WTC11 (cell line): Measurements from ENCODE around the gene CRABP2. TPM values are rescaled to one million over a fixed set of nuclear protein-coding genes. Genes with fewer than 3 reads are reported as not detected.
A peak's percentile ranks its signal among the peaks of the same experiment; 100 is the strongest.

ENCODE experiments used
- ATAC-seq: fragments of 200-7000 bp; cut with Tn5 transposase; 2 replicates; pipeline ENCODE4 v1.10.0; 2021; ENCODE audit warnings: mild to moderate bottlenecking, moderate library complexity
- CTCF ChIA-PET: fragments of 300-600 bp; sonication (Branson Sonifier 250); formaldehyde crosslinking; loops from one replicate; lab custom pipeline; 2021; ENCODE audit warnings: antibody characterized with exemption; lab: Charles Lee
- POLR2A ChIA-PET: fragments of 350-600 bp; sonication (Branson Sonifier 250); formaldehyde crosslinking; loops from one replicate; lab custom pipeline; 2021; ENCODE audit warnings: antibody characterized with exemption; lab: Charles Lee
- DNase-seq: peaks from one replicate; pipeline ENCODE4 v3.0.0; 2021; ENCODE audit warnings: low spot score
- H3K27ac Mint-ChIP-seq: 2 replicates; pipeline ENCODE4 v1.8.0; 2021; ENCODE audit warnings: mixed read lengths
- H3K27me3 Mint-ChIP-seq: 2 replicates; pipeline ENCODE4 v1.8.0; 2021; ENCODE audit warnings: low read depth, mild to moderate bottlenecking, moderate library complexity, mixed read lengths
- H3K36me3 Mint-ChIP-seq: 2 replicates; pipeline ENCODE4 v1.8.0; 2021; ENCODE audit warnings: mixed read lengths
- H3K4me1 Mint-ChIP-seq: 2 replicates; pipeline ENCODE4 v1.8.0; 2022; ENCODE audit warnings: mixed read lengths
- H3K4me3 Mint-ChIP-seq: 2 replicates; pipeline ENCODE4 v1.8.0; 2021; ENCODE audit warnings: mild to moderate bottlenecking, moderate library complexity, mixed read lengths
- H3K9me3 Mint-ChIP-seq: 2 replicates; pipeline ENCODE4 v1.8.0; 2021; ENCODE audit warnings: mixed read lengths
- ETV6 ChIP-seq: sonication (generic); formaldehyde crosslinking; IDR thresholded peaks from 2 replicates; pipeline ENCODE4 v1.8.1; 2022; ENCODE audit warnings: mild to moderate bottlenecking, missing genetic modification reagents
- JUN ChIP-seq: sonication (generic); formaldehyde crosslinking; IDR thresholded peaks from 2 replicates; pipeline ENCODE4 v1.8.0; 2023; ENCODE audit warnings: mild to moderate bottlenecking, missing genetic modification reagents
- NFYB ChIP-seq: sonication (generic); formaldehyde crosslinking; conservative IDR thresholded peaks from 2 replicates; pipeline ENCODE4 v1.8.0; 2022; ENCODE audit warnings: low read depth, missing genetic modification reagents
- NR2C2 ChIP-seq: sonication (generic); formaldehyde crosslinking; IDR thresholded peaks from 2 replicates; pipeline ENCODE4 v1.8.0; 2022; ENCODE audit warnings: mild to moderate bottlenecking, missing genetic modification reagents
- ZNF121 ChIP-seq: sonication (generic); formaldehyde crosslinking; IDR thresholded peaks from 2 replicates; pipeline ENCODE4 v1.8.0; 2023; ENCODE audit warnings: missing genetic modification reagents
- ZNF416 ChIP-seq: fragments of 250-450 bp; sonication (Bioruptor Pico); IDR thresholded peaks from 2 replicates; pipeline ENCODE4 v1.9.0; 2021; ENCODE audit warnings: mild to moderate bottlenecking, inconsistent platforms
- ZNF671 ChIP-seq: fragments of 250-450 bp; sonication (Bioruptor Pico); IDR thresholded peaks from 2 replicates; pipeline ENCODE4 v1.8.0; 2021; ENCODE audit warnings: mild to moderate bottlenecking
- total RNA-seq: library from RNA; stranded (reverse); gene quantifications from 3 replicates; pipeline ENCODE4 v1.2.3, GENCODE V29; 2021
- TF ChIP-seq, protein P1 (sequence below): sonication (generic); formaldehyde crosslinking; IDR thresholded peaks from 2 replicates; pipeline ENCODE4 v1.8.0; 2022; ENCODE audit warnings: missing genetic modification reagents
- TF ChIP-seq, protein P2 (sequence below): fragments of 250-450 bp; sonication (Bioruptor Pico); conservative IDR thresholded peaks from 2 replicates; pipeline ENCODE4 v1.9.0; 2021; ENCODE audit warnings: mild to moderate bottlenecking
- TF ChIP-seq, protein P3 (sequence below): sonication (generic); formaldehyde crosslinking; IDR thresholded peaks from 2 replicates; pipeline ENCODE4 v1.8.0; 2022; ENCODE audit warnings: mild to moderate bottlenecking, missing genetic modification reagents
- TF ChIP-seq, protein P4 (sequence below): sonication (generic); formaldehyde crosslinking; IDR thresholded peaks from 2 replicates; pipeline ENCODE4 v1.8.0; 2023; ENCODE audit warnings: missing genetic modification reagents, mild to moderate bottlenecking, borderline replicate concordance

The CRABP2 gene
- total RNA-seq, 1 experiment from 2014 or later: 135 TPM

DNA sequence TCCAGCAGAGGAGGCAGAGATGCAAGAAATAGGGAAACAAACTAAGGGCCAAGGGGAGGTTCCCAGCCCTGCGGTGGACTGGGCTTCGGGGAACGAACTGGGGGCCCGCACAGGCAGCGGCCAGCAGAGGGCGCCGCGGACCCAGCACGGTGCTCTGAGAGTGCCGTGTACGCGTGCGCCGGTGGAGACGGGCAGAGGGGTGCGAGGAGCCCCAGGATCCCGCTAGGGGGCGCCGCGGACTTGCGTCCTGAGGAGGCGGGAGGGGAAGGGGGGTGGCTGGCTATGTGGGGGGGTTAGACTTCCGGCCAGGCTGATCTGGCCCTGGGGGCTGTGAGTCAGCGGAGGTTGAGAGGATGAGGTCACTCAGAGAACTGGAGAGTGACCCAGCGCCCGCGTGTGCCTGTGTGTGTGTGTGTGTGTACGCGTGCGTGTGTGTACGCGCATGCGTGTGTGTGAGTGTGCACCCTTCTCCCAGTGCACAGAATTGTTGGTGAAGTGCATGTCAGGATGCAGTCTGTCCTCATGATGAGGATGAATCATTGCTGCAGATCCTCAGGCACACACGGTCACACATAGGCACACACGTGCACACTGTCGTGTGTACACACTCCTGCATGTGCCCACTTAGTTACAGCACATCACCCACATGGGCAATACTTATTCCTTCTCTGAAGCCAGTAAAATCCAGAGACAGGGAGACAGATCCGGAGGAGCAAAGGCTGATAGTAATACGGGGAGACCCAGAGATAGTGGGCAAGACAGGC, 45.2 kb downstream of the CRABP2 start (continued):
- TF ChIP-seq ZNF121 (CRISPR knock-in tag) (0 out of 2 replicates have a peak, but pooled peaks have one; percentile 1), ETV6 (CRISPR knock-in tag) (peak; percentile 93)
- TF ChIP-seq, protein P1, sequence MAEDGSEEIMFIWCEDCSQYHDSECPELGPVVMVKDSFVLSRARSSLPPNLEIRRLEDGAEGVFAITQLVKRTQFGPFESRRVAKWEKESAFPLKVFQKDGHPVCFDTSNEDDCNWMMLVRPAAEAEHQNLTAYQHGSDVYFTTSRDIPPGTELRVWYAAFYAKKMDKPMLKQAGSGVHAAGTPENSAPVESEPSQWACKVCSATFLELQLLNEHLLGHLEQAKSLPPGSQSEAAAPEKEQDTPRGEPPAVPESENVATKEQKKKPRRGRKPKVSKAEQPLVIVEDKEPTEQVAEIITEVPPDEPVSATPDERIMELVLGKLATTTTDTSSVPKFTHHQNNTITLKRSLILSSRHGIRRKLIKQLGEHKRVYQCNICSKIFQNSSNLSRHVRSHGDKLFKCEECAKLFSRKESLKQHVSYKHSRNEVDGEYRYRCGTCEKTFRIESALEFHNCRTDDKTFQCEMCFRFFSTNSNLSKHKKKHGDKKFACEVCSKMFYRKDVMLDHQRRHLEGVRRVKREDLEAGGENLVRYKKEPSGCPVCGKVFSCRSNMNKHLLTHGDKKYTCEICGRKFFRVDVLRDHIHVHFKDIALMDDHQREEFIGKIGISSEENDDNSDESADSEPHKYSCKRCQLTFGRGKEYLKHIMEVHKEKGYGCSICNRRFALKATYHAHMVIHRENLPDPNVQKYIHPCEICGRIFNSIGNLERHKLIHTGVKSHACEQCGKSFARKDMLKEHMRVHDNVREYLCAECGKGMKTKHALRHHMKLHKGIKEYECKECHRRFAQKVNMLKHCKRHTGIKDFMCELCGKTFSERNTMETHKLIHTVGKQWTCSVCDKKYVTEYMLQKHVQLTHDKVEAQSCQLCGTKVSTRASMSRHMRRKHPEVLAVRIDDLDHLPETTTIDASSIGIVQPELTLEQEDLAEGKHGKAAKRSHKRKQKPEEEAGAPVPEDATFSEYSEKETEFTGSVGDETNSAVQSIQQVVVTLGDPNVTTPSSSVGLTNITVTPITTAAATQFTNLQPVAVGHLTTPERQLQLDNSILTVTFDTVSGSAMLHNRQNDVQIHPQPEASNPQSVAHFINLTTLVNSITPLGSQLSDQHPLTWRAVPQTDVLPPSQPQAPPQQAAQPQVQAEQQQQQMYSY: peak; percentile 32; the same call in 1 of the 2 replicates
- TF ChIP-seq, protein P2, sequence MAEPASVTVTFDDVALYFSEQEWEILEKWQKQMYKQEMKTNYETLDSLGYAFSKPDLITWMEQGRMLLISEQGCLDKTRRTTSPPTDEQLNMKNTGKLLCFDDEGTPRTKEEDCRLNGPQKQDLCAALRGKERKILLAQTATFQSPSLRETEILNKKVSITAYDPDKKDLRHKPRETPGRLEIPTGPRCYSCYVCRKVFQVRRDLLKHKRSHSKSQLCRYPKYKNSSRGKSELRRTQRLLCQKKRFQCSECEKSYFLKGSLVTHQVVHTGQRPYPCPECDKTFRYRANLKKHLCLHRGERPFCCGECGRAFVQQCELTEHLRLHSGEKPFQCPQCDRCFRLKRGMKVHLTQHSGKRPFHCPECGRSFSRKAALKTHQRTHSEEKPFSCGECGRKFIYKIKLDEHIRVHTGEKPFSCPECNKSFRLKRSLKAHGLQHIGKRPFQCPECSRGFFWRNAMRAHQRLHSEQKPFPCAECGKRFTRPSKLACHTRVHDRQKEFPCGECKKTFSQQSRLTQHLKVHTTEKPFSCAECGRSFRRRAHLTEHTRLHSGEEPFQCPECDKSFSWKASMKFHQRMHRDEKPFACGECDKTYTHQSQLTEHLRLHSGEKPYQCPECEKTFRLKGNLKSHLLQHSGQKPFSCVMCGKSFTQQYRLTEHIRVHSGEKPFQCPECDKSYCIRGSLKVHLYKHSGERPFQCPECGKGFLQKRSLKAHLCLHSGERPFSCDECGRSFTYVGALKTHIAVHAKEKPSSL (CRISPR knock-in tag): no peak

DNA sequence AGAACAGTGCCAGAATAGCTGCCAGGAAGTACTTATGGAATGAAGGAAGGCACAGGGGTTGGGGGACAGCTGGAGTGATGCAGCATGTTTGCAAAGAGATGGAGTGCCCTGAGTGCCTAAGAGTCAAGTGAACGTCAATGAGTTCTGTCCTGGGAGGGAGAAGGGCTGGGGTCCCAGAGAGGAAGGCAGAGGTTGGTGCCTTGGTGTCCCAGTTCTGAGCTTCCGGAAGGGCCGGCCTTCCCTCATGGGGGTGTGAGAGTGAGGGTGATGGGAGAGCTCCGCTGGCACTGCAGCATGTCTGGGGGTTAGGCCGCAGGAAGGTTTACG, 45.8 kb downstream of the CRABP2 start:
- peaks cover 52% of the 10 kb centered on the region for H3K27me3 Mint-ChIP-seq
- no peaks in the 10 kb centered on the region for H3K36me3 Mint-ChIP-seq
- DNase-seq: no peak

GRCh38 chr1:156658945-156659574, 46.3 kb downstream of the CRABP2 start:
- no peaks in the 10 kb centered on the region for H3K36me3 Mint-ChIP-seq
- no peaks in the 10 kb centered on the region for H3K9me3 Mint-ChIP-seq
- H3K27me3 Mint-ChIP-seq: peaks cover 58% of the 10 kb centered on the region
- DNase-seq: no peak
- ChIA-PET CTCF (interaction anchor here (0.7 to 12.6 kb wide), 17 partner anchors 9 to 269 kb away, joined by 3 to 437 read pairs (median 9); partner anchors contain the start of genes BCAN, CRABP2, HAPLN2 and ISG20L2), POLR2A (interaction anchor here (0.9 to 8.2 kb wide), 5 partner anchors 16 to 48 kb away, joined by 3 to 150 read pairs (median 3); partner anchors contain the start of genes BCAN and NES)
- H3K27ac Mint-ChIP-seq: no peak overlapping the region
- peaks cover 81% of the 10 kb centered on the region for H3K4me1 Mint-ChIP-seq
- no peak for ATAC-seq
- H3K4me3 Mint-ChIP-seq: no peak overlapping the region
- no peak for TF ChIP-seq ZNF671
- TF ChIP-seq, protein P3, sequence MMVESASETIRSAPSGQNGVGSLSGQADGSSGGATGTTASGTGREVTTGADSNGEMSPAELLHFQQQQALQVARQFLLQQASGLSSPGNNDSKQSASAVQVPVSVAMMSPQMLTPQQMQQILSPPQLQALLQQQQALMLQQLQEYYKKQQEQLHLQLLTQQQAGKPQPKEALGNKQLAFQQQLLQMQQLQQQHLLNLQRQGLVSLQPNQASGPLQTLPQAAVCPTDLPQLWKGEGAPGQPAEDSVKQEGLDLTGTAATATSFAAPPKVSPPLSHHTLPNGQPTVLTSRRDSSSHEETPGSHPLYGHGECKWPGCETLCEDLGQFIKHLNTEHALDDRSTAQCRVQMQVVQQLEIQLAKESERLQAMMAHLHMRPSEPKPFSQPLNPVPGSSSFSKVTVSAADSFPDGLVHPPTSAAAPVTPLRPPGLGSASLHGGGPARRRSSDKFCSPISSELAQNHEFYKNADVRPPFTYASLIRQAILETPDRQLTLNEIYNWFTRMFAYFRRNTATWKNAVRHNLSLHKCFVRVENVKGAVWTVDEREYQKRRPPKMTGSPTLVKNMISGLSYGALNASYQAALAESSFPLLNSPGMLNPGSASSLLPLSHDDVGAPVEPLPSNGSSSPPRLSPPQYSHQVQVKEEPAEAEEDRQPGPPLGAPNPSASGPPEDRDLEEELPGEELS (CRISPR knock-in tag): no peak
- TF ChIP-seq NFYB (CRISPR knock-in tag): no peak
- TF ChIP-seq, protein P4, sequence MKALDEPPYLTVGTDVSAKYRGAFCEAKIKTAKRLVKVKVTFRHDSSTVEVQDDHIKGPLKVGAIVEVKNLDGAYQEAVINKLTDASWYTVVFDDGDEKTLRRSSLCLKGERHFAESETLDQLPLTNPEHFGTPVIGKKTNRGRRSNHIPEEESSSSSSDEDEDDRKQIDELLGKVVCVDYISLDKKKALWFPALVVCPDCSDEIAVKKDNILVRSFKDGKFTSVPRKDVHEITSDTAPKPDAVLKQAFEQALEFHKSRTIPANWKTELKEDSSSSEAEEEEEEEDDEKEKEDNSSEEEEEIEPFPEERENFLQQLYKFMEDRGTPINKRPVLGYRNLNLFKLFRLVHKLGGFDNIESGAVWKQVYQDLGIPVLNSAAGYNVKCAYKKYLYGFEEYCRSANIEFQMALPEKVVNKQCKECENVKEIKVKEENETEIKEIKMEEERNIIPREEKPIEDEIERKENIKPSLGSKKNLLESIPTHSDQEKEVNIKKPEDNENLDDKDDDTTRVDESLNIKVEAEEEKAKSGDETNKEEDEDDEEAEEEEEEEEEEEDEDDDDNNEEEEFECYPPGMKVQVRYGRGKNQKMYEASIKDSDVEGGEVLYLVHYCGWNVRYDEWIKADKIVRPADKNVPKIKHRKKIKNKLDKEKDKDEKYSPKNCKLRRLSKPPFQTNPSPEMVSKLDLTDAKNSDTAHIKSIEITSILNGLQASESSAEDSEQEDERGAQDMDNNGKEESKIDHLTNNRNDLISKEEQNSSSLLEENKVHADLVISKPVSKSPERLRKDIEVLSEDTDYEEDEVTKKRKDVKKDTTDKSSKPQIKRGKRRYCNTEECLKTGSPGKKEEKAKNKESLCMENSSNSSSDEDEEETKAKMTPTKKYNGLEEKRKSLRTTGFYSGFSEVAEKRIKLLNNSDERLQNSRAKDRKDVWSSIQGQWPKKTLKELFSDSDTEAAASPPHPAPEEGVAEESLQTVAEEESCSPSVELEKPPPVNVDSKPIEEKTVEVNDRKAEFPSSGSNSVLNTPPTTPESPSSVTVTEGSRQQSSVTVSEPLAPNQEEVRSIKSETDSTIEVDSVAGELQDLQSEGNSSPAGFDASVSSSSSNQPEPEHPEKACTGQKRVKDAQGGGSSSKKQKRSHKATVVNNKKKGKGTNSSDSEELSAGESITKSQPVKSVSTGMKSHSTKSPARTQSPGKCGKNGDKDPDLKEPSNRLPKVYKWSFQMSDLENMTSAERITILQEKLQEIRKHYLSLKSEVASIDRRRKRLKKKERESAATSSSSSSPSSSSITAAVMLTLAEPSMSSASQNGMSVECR (CRISPR knock-in tag): no peak
- TF ChIP-seq ETV6 (CRISPR knock-in tag): no peak
- TF ChIP-seq JUN (CRISPR knock-in tag): no peak
- TF ChIP-seq NR2C2: no peak

More for the DNA sequence above, 45.8 kb downstream of the CRABP2 start:
- no peak overlapping the region for H3K4me3 Mint-ChIP-seq
- H3K9me3 Mint-ChIP-seq: no peaks in the 10 kb centered on the region
- no peak for ATAC-seq
- POLR2A ChIA-PET: interaction anchor here (0.9 to 8.2 kb wide), 4 partner anchors 16 to 47 kb away, joined by 3 to 150 read pairs (median 3); partner anchors contain the start of genes BCAN and NES
- peaks cover 82% of the 10 kb centered on the region for H3K4me1 Mint-ChIP-seq
- H3K27ac Mint-ChIP-seq: no peak overlapping the region
- 0 out of 2 replicates have a peak, but pooled peaks have one; percentile 6 for TF ChIP-seq ZNF416
- TF ChIP-seq, protein P1: no peak
- TF ChIP-seq, all 79 proteins: peak for 1
- CTCF ChIA-PET: interaction anchor here (0.7 to 12.6 kb wide), 15 partner anchors 8 to 269 kb away, joined by 3 to 437 read pairs (median 5); partner anchors contain the start of genes BCAN, CRABP2, HAPLN2 and ISG20L2
